GM18873 (cell line): Measurements from ENCODE around the gene ASRGL1.
"Not testable (repeated sequence)": the region's sequence is repeated elsewhere in the genome, so short reads cannot be mapped to it uniquely, and the experiment has no call there.

ENCODE experiments used
- ATAC-seq: cut with Tn5 transposase; IDR thresholded peaks from one replicate; pipeline ENCODE4 v1.9.1; 2021; ENCODE audit warnings: mild to moderate bottlenecking, moderate library complexity, moderate number of reproducible peaks; ENCODE audit not compliant: unreplicated experiment, low FRiP score

Gene ASRGL1

GRCh38 chr11:62352355-62353336, 15.4 kb downstream of the ASRGL1 start:
- no peak for ATAC-seq

GRCh38 chr11:62353841-62354240, 16.6 kb downstream of the ASRGL1 start:
- no peak for ATAC-seq

- ATAC-seq = no peak
Observed at GRCh38 chr11:62358273-62358672, 21.0 kb downstream of the ASRGL1 start.

GRCh38 chr11:62359475-62359874, 22.2 kb downstream of the ASRGL1 start:
- no peak for ATAC-seq

DNA sequence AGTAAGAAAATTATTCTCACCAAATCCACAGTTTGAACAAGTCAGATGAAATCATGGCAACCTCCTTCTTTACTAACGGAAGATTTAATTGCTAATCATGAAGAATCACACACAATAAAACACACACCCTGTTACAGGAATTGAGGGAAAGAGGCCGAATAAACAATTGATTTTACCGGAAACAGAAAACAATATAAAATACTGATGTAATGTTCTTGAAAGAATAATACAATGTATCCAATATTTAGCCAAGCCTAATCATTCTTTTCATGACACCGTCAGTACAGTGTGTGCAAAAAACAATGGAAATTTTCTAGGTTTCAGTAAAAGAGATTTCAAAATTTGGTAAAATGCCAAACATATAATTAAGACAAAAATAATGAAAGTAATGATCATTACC, 23.4 kb downstream of the ASRGL1 start:
- ATAC-seq = no peak

- not testable (repeated sequence) for ATAC-seq
Observed at GRCh38 chr11:62368861-62369477, 31.7 kb downstream of the ASRGL1 start.

DNA sequence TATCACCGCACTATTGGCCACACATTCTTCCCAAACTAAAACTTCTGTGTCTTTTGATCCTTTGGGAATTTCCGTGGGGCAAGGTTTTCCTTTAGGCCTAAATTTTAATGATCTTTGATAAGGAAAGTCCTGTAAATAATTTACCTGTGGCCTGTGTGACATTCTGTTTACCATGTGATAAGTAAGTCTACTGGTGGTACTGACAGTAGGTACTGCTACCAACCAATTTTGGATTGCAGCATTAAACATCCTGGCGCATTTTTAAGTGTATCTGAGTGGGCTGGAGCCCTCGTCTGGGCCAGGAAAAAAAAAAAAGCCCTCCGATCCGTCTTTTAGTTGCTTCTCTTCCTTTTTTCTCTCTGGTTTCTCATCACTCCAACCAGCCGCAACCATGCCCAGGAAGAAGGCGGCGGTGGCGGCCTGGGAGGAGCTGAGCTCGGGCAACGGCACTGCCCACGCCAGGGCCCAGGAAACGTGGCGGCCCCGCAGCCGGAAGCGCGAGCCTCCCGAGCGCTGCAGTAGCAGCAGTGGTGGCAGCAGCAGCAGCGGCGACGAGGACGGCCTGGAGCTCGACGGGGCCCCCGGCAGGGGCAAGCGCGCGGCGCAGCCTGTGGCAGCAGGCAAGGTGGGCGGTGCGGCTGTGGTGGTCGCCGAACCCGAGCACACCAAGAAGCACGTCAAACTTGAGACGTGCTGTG, 33.6 kb downstream of the ASRGL1 start:
- no peak for ATAC-seq

GRCh38 chr11:62372871-62373270, 35.6 kb downstream of the ASRGL1 start:
- no peak for ATAC-seq

- ATAC-seq = no peak
Observed at GRCh38 chr11:62373464-62374119, 36.3 kb downstream of the ASRGL1 start.

DNA sequence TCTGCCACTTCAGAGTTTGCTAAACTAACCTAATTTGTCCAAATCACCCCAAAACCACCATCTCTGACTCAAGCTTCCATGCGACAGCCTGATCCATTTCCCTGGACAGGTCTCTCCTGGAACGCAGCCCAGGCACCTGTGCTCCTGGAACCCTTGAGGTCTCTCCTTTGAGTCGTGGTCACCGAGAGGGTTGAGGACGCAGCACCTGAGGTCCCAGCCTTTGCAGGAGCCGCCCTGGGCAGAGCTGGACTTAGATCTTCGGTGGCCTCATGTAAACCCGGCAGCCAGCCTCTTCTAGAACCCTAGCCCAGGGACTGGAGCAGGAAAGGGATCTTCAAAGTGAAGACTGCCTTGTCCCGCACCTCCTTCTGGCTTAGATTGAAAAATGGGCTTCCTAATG, 37.6 kb downstream of the ASRGL1 start:
- ATAC-seq = no peak

DNA sequence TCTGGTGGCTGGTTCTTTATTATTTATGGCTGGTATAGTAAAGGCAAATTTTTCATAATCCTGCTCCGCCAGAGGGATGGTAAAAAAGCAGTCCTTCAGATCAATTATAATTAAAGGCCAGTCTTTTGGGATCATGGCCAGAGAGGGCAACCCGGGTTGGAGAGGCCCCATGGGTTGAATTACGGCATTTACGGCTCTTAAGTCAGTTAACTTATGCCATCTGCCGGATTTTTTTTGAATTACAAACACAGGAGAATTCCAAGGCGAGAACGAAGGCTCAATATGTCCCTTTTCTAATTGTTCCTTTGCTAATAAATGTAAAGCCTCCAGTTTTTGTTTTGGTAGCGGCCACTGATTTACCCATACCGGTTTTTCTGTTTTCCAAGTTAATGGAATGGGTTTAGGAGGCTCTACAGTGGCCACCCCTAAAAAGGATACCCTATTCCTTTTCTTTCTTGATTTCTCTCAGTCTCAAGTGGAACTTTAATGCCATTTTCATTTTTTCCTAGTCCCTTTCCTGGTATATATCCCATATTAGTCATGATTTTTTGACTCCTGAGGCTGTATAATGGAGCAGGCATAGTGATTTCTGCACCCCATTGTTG, 41.3 kb downstream of the ASRGL1 start:
- ATAC-seq = not testable (repeated sequence)

GRCh38 chr11:62379586-62379985, 42.3 kb downstream of the ASRGL1 start:
- not testable (repeated sequence) for ATAC-seq

- ATAC-seq = not testable (repeated sequence)
Observed at GRCh38 chr11:62380821-62381245, 43.6 kb downstream of the ASRGL1 start.

DNA sequence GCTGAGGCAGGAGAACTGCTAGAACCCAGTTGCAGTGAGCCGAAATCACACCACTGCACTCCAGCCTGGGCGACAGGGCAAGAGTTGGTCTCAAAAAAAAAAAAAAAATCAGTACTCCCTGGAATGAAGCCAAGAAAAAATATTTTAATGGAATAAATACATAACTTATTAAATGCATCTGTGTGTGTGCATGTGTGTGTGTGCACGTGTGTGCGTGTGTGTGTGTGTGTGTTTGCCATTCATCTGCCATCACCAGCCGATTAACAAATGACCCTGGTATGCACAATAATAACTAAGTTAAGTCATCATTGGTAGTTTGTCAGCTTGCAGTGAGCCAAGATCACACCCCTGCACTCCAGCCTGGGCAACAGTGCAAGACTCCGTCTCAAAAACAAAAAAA, 46.6 kb downstream of the ASRGL1 start:
- ATAC-seq = no peak

- ATAC-seq = not testable (repeated sequence)
Observed at GRCh38 chr11:62386083-62386482, 48.8 kb downstream of the ASRGL1 start.

- no peak for ATAC-seq
Observed at GRCh38 chr11:62387381-62387780, 50.1 kb downstream of the ASRGL1 start.

DNA sequence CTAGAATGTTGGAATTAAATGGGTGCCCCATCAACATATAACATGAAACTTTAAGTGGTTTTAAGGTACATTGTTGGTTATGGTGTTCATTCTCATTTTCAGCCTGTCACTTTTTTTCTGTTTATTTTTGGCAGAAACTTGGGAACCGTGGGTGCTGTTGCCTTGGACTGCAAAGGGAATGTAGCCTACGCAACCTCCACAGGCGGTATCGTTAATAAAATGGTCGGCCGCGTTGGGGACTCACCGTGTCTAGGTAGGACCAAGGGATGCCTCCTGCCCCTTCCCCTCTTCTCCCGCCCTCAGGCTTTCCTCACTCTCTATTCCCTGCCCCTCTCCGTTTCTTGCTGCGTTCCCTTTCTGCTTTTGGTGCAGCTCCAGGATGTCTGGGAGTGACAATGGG, 51.8 kb downstream of the ASRGL1 start:
- ATAC-seq = no peak

GRCh38 chr11:62390237-62390636, 53.0 kb downstream of the ASRGL1 start:
- ATAC-seq = no peak

DNA sequence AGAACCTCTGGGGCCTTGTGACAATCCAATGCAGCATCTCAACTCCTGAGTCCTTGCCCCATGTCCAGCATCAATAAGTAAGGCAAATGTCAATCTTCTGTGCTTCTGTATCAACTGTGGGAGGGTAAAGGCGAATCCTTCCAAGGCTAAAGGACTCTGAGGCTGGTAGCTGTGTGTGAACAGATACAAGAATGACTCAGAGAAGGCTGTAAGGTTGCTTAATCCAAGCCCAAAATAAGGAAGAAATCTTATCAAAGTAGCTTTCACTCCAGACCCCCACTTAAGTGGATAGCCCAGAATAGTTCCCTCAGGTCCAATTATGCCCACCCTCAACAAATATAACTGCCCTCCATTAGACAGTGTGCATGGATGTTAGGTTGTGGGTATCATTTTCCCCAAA, 53.5 kb downstream of the ASRGL1 start:
- ATAC-seq = no peak
